GM10248 (cell line): ENCODE measurements around the gene OSTM1.

Experiments
- CTCF ChIA-PET: fragments of 300-600 bp; sonication (Branson Sonifier 250); formaldehyde crosslinking; extraction: SDS; loops from one replicate; lab custom pipeline; 2021; ENCODE audit warnings: antibody characterized with exemption; lab: Yijun Ruan, JAX
- POLR2A ChIA-PET: fragments of 350-650 bp; sonication (Branson Sonifier 250); formaldehyde crosslinking; extraction: SDS; loops from one replicate; lab custom pipeline; 2020; ENCODE audit warnings: antibody characterized with exemption; lab: Yijun Ruan, JAX
- DNase-seq: peaks from one replicate; pipeline ENCODE4 v3.0.0; 2012; ENCODE audit errors: extremely low spot score
- TF ChIP-seq, protein P1 (sequence below): IDR thresholded peaks from 2 replicates; pipeline ENCODE4 v1.5.1; 2012; ENCODE audit warnings: mild to moderate bottlenecking, low read depth; ENCODE audit errors: extremely low read depth, missing control alignments, control extremely low read depth

OSTM1 gene, protein sequence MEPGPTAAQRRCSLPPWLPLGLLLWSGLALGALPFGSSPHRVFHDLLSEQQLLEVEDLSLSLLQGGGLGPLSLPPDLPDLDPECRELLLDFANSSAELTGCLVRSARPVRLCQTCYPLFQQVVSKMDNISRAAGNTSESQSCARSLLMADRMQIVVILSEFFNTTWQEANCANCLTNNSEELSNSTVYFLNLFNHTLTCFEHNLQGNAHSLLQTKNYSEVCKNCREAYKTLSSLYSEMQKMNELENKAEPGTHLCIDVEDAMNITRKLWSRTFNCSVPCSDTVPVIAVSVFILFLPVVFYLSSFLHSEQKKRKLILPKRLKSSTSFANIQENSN

DNA sequence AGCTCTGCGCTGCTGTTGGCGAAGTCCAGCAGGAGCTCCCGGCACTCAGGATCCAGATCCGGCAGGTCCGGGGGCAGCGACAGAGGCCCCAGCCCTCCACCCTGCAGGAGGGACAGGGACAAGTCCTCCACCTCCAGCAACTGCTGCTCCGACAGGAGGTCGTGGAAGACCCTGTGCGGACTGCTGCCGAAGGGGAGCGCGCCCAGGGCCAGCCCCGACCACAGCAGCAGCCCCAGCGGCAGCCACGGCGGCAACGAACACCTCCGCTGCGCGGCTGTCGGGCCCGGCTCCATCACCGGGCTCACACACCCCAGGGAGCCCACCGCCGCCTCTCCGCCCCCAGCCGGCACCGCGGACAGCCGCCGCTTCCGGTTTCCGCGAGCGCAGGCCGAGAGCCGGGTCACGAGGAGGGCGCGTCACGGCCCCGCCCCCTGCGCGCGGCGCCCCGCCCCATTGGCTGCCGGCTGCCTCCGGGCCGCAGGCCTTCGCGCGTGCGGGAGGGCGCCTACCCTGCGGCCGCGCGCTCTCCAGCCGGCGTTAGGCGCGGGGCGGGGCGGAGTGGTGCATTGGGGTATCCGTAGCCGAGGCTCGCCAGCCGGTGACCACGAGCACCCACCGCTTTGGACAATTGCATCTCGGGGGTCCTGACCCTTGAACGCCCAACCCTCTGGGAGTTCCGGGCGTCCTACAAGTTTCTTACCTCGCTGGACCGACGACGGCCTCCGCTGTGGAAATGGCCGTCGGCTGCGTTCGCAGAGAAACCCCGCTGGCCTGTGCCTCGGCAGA lies at the start of gene OSTM1:
OSTM1 (minus strand) TSS at position 383 of the 786 bp plus-strand sequence; CDS start at position 293, 90 bp downstream.
- DNase-seq: peak; percentile 99
- POLR2A ChIA-PET: no interaction called here
- CTCF ChIA-PET: interaction anchor here (0.8 kb wide), 1 partner anchor 13 kb away, joined by 3 read pairs; no protein-coding TSS in a partner anchor
- TF ChIP-seq, protein P1, sequence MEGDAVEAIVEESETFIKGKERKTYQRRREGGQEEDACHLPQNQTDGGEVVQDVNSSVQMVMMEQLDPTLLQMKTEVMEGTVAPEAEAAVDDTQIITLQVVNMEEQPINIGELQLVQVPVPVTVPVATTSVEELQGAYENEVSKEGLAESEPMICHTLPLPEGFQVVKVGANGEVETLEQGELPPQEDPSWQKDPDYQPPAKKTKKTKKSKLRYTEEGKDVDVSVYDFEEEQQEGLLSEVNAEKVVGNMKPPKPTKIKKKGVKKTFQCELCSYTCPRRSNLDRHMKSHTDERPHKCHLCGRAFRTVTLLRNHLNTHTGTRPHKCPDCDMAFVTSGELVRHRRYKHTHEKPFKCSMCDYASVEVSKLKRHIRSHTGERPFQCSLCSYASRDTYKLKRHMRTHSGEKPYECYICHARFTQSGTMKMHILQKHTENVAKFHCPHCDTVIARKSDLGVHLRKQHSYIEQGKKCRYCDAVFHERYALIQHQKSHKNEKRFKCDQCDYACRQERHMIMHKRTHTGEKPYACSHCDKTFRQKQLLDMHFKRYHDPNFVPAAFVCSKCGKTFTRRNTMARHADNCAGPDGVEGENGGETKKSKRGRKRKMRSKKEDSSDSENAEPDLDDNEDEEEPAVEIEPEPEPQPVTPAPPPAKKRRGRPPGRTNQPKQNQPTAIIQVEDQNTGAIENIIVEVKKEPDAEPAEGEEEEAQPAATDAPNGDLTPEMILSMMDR: no peak

DNA sequence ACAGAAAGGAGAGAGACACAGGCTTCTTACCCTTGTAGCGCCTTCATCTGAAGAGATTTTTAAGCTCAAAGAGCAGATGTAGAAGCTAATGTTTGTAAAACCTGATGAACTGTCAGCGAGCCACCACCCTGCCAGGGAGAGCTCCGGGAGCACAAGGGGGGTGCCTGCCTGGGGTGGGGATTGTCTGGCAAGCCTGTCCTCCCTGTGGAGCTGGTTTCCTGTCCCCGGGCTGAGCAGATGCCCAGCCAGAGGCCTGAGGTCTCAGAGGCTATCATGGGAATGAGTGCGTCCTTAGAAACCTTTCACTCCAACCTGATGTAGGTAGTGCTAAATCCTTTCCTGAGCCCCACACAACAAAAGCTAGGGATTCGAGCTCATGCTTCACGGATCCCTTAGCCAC lies 49.4 kb upstream of the OSTM1 start:
- TF ChIP-seq, protein P1: no peak
- DNase-seq: no peak
- ChIA-PET POLR2A (no interaction called here), CTCF (no interaction called here)

DNA sequence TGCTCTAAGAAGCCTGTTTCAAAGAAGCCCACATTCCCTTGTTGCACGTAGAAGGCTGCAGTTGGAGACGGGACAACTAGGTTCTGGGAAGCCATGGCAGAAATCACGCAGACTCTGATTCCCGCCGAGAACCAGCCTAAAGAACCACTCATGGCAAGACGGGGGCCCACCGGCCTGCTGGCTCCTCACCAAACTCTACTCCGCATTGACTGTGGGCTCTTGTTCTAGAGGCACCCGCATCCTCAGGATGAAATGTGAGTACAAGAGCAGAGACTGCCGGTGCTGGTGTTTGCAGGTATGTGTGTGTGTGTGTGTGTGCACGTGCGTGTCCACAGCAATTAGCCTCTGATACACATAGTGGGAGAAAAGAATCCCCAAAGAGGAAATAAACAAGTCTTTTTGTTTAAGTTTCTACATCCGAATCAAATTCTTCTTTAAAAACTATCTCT lies 49.0 kb upstream of the OSTM1 start:
- CTCF ChIA-PET: no interaction called here
- DNase-seq: no peak
- TF ChIP-seq, protein P1: no peak
- POLR2A ChIA-PET: no interaction called here

DNA sequence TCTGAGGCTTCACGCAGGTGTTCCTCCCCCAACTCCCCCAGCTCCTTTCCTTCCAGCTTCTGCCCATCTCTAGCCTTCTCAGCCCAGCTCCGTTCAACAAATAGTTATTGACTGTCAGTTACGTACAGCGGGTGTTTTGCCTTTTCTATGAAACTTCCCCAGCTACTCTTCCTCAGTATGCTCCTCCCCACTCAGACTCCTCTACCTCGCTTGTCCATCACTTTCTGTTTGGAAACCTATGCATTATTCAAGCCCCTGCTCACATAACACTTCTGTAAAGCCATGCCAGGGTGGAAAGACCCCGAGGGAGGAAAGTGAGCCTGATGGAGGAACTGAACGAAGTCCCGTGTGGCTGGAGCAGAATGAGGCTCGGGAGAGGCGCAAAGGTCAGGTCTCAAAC lies 47.1 kb upstream of the OSTM1 start:
- POLR2A ChIA-PET: no interaction called here
- no peak for DNase-seq
- TF ChIP-seq, protein P1: no peak
- CTCF ChIA-PET: interaction anchor here (0.8 to 3.2 kb wide), 4 partner anchors 8 to 371 kb away, joined by 3 to 7 read pairs (median 4); no protein-coding TSS in a partner anchor

DNA sequence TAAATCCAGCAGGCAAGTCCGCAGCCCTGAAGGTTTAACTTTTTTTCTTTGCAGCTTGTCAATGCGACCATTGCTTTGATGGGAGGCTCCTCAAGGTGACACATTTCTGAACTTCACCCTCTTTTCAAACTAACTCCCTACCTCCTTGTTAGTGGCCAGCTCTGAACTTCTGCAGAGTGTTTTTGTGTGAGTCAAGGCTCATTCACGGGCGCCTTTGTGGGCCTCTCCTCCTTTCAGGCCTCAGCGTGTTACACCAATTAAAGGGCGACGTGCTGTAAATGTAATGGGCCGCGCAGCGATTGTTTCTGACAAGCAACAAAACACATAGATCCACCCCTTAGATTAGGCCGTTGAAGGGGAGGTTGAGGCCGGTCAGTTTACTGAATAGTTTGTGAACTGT lies 45.8 kb upstream of the OSTM1 start:
- ChIA-PET POLR2A (no interaction called here), CTCF (interaction anchor here (3.2 kb wide), 1 partner anchor 10 kb away, joined by 7 read pairs; no protein-coding TSS in a partner anchor)
- TF ChIP-seq, protein P1: no peak
- DNase-seq: no peak

DNA sequence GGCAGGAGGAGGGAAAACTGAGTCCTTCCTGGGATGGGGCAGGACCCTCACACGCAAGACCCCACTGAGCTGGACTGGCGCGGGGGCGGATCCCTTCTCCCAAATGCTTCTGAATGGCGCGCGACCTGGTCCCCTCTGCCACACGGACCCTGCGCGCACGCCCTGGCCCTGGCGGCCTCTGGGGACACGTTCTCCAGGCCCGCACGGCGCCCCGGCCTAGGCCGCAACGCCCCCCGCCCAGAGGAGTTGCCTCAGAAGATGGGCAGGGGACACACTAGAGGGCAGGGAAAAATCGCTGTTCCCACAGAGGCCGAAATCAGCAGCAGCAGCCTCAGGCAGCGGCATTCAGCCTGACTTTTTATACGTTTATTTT lies 45.2 kb upstream of the OSTM1 start:
- TF ChIP-seq, protein P1: no peak
- DNase-seq: no peak
- POLR2A ChIA-PET: no interaction called here
- CTCF ChIA-PET: interaction anchor here (3.2 kb wide), 1 partner anchor 10 kb away, joined by 7 read pairs; no protein-coding TSS in a partner anchor
